Measurements from ENCODE around the gene GLDC.

GLDC gene

GRCh38 chr9:6489099-6489498 lies 156.4 kb downstream of the GLDC start:
- no peak for DNase-seq

- DNase-seq, result no peak
Measured at GRCh38 chr9:6488395-6488794, 157.1 kb downstream of the GLDC start.

- DNase-seq, result no peak
Measured at GRCh38 chr9:6484210-6484609, 161.3 kb downstream of the GLDC start.
